ENCODE measurements around the gene SAMD11. TPM values are rescaled to one million over a fixed set of nuclear protein-coding genes. Genes with fewer than 3 reads are reported as not detected.
A peak's percentile ranks its signal among the peaks of the same experiment; 100 is the strongest.

Gene SAMD11
- total RNA-seq, 1 experiment from 2014 or later = 13.5 TPM

DNA sequence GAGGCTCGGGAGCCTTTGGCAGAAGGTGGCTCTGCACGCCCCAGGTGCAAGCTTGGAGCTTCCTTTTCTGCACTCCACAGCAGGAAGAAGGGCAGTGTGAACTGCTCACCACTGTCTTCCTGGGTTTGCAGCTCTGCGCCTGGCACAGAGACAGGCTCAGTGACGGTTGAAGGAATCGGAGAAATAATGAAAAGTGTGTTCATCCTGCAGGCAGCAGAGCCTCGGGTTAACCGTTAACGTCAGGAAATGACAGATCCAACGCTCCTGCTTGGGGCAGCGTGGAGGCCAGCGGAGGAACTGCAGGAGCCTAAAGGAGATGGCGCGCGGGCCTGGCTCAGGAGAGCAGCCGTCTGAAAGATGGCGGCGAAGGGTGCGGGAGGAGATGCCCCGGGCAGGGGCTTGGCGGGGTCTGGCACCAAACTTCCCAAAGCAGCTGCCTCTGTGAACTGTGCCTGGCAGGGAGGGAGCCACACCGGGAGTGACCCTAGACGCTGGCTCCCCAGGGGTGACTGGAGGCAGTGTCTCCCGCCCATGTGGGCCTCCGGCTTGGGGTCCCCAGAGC, 10.9 kb upstream of the SAMD11 start:
- Histone ChIP-seq H3K27ac (ENCODE audit: insufficient read length, low read depth, low read length) (no peak overlapping the region), H3K79me1 (ENCODE audit: insufficient read depth, low read depth, low read length, poor library complexity, severe bottlenecking) (no peaks in the 10 kb centered on the region), H4K8ac (replicated peaks; ENCODE audit: insufficient read length, low read depth, low read length) (no peak overlapping the region), H3T11ph (ENCODE audit: low read length) (no peak overlapping the region), H2AK5ac (ENCODE audit: insufficient read length, low read length) (no peak overlapping the region), H3K14ac (ENCODE audit: insufficient read depth, low read length) (no peak overlapping the region), H2BK15ac (ENCODE audit: low read depth, low read length) (no peak overlapping the region), H3K9me3 (ENCODE audit: control insufficient read depth, low read depth, low read length) (no peaks in the 10 kb centered on the region), H2BK20ac (ENCODE audit: low read depth, low read length, poor library complexity, severe bottlenecking) (no peak overlapping the region), H4K5ac (ENCODE audit: insufficient read length, low read depth, low read length) (no peak overlapping the region), H4K91ac (ENCODE audit: insufficient read length, low read depth, low read length) (no peak overlapping the region), H2BK12ac (ENCODE audit: insufficient read length, low read depth, low read length) (no peak overlapping the region), H2AFZ (ENCODE audit: low read length) (no peak overlapping the region), H3K18ac (ENCODE audit: insufficient read length, low read depth, low read length) (no peak overlapping the region), H2BK5ac (ENCODE audit: insufficient read length, low read length) (no peak overlapping the region), H3K79me2 (ENCODE audit: insufficient read depth, low read length) (no peaks in the 10 kb centered on the region), H3K56ac (ENCODE audit: insufficient read length, low read depth, low read length) (no peak overlapping the region), H3K4me1 (ENCODE audit: insufficient read depth, low read length) (no peaks in the 10 kb centered on the region), H3K23me2 (ENCODE audit: insufficient read length, low read depth, low read length, poor library complexity, severe bottlenecking) (no peaks in the 10 kb centered on the region), H3K4me2 (ENCODE audit: insufficient read depth, insufficient read length, low read length) (no peak overlapping the region), H3K4ac (ENCODE audit: low read depth, low read length) (no peak overlapping the region), H2BK120ac (ENCODE audit: low read depth, low read length, poor library complexity, severe bottlenecking) (no peak overlapping the region), H3K9ac (ENCODE audit: extremely low read depth, insufficient read length, low read length) (no peak overlapping the region), H3K23ac (ENCODE audit: insufficient read length, low read depth, low read length) (no peak overlapping the region), H3K27me3 (ENCODE audit: insufficient read depth, low read length) (no peaks in the 10 kb centered on the region; the same call in 1 of the 2 replicates), H4K20me1 (ENCODE audit: control insufficient read depth, insufficient read depth, insufficient read length) (no peaks in the 10 kb centered on the region)
- no CpG with 5 or more reads among the region's 24 CpGs for WGBS (ENCODE audit: extremely low coverage, insufficient read length, low lambda C conversion rate)
- TF ChIP-seq, protein P1, sequence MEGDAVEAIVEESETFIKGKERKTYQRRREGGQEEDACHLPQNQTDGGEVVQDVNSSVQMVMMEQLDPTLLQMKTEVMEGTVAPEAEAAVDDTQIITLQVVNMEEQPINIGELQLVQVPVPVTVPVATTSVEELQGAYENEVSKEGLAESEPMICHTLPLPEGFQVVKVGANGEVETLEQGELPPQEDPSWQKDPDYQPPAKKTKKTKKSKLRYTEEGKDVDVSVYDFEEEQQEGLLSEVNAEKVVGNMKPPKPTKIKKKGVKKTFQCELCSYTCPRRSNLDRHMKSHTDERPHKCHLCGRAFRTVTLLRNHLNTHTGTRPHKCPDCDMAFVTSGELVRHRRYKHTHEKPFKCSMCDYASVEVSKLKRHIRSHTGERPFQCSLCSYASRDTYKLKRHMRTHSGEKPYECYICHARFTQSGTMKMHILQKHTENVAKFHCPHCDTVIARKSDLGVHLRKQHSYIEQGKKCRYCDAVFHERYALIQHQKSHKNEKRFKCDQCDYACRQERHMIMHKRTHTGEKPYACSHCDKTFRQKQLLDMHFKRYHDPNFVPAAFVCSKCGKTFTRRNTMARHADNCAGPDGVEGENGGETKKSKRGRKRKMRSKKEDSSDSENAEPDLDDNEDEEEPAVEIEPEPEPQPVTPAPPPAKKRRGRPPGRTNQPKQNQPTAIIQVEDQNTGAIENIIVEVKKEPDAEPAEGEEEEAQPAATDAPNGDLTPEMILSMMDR (conservative IDR thresholded peaks at IDR 0.05) = peak; percentile 61
- Mint-ChIP-seq H3K4me3 (no peak overlapping the region; a peak in 1 of 5 replicates), H3K36me3 (ENCODE audit: insufficient read depth in 1 of 3, low read depth in 3 of 3) (peaks cover 0 to 4% (median 4%) of the 10 kb centered on the region in 3 experiments; a peak in 3 of 7 replicates), H3K4me1 (peaks cover 6 to 14% of the 10 kb centered on the region in 2 experiments; a peak in 3 of 4 replicates), H3K27ac (no peak overlapping the region), H3K9me3 (peaks cover 2 to 3% of the 10 kb centered on the region in 2 experiments; a peak in 2 of 5 replicates), H3K27me3 (ENCODE audit: low read depth) (peaks cover 77% of the 10 kb centered on the region)
- peak; percentile 68 for DNase-seq

Data from H9 (cell line).